CD8-positive, alpha-beta memory T cell (primary cell): ENCODE data around the gene CSH1. TPM values are rescaled to one million over a fixed set of nuclear protein-coding genes. Genes with fewer than 3 reads are reported as not detected.
"Not testable (repeated sequence)": the region's sequence is repeated elsewhere in the genome, so short reads cannot be mapped to it uniquely, and the experiment has no call there.

Source experiments
- CTCF ChIA-PET: fragments of 350-600 bp; sonication (Branson Sonifier 250); formaldehyde crosslinking; loops from one replicate; lab custom pipeline; 2021; ENCODE audit warnings: antibody characterized with exemption; lab: Charles Lee
- POLR2A ChIA-PET: fragments of 350-600 bp; sonication (Branson Sonifier 250); formaldehyde crosslinking; loops from one replicate; lab custom pipeline; 2021; ENCODE audit warnings: antibody characterized with exemption; lab: Charles Lee
- DNase-seq, 5 donors: peaks; one replicate each; pipeline versions ENCODE4 v3.0.0 to v3.0.0-alpha.2; 2020 to 2022; ENCODE audit warnings: mixed read lengths in 1 of 5
- H3K27ac ChIP-seq: one replicate; pipeline ENCODE4 v1.7.0; 2013; ENCODE audit warnings: low read depth, mild to moderate bottlenecking, low read length, moderate library complexity
- H3K27me3 ChIP-seq: 2 replicates; pipeline ENCODE4 v1.7.0; 2013; ENCODE audit warnings: low read length, mild to moderate bottlenecking; ENCODE audit not compliant: insufficient read depth, poor library complexity, severe bottlenecking
- H3K36me3 ChIP-seq: 2 replicates; pipeline ENCODE4 v1.7.0; 2013; ENCODE audit warnings: mild to moderate bottlenecking, low read length, moderate library complexity; ENCODE audit not compliant: insufficient read depth
- H3K4me1 ChIP-seq: 2 replicates; pipeline ENCODE4 v1.7.0; 2013; ENCODE audit warnings: mild to moderate bottlenecking, low read length, moderate library complexity; ENCODE audit not compliant: insufficient read depth
- H3K4me3 ChIP-seq: 2 replicates; pipeline ENCODE4 v1.7.0; 2013; ENCODE audit warnings: mild to moderate bottlenecking, low read length
- H3K9me3 ChIP-seq: 2 replicates; pipeline ENCODE4 v1.7.0; 2013; ENCODE audit warnings: mild to moderate bottlenecking, low read length
- H3K27ac Mint-ChIP-seq, 8 donors: one replicate each; pipeline ENCODE4 v1.8.0; 2020 to 2021; ENCODE audit warnings: mixed read lengths in 8 of 8, mild to moderate bottlenecking in 6 of 8, inconsistent platforms in 3 of 8, moderate library complexity in 3 of 8
- H3K27me3 Mint-ChIP-seq, 2 donors: one replicate each; pipeline ENCODE4 v1.8.0; 2020 to 2021; ENCODE audit warnings: mixed read lengths in 2 of 2, mild to moderate bottlenecking in 1 of 2, moderate library complexity in 1 of 2
- H3K36me3 Mint-ChIP-seq, 3 donors: one replicate each; pipeline ENCODE4 v1.8.0; 2020 to 2021; ENCODE audit warnings: mixed read lengths in 3 of 3, inconsistent platforms in 1 of 3, mild to moderate bottlenecking in 1 of 3
- H3K4me1 Mint-ChIP-seq, 3 donors: one replicate each; pipeline ENCODE4 v1.8.0; 2020 to 2021; ENCODE audit warnings: mixed read lengths in 3 of 3, inconsistent platforms in 1 of 3, mild to moderate bottlenecking in 1 of 3
- H3K4me3 Mint-ChIP-seq, 7 donors: one replicate each; pipeline ENCODE4 v1.8.0; 2020 to 2021; ENCODE audit warnings: mixed read lengths in 7 of 7, mild to moderate bottlenecking in 6 of 7, moderate library complexity in 4 of 7, inconsistent platforms in 2 of 7
- H3K9me3 Mint-ChIP-seq, 5 donors: one replicate each; pipeline ENCODE4 v1.8.0; 2020 to 2022; ENCODE audit warnings: mixed read lengths in 5 of 5, mild to moderate bottlenecking in 3 of 5, moderate library complexity in 2 of 5, inconsistent platforms in 1 of 5
- polyA plus RNA-seq: library from polyadenylated mRNA; unstranded; fragments of 300-500 nt; fragmentation: Illumina TruSeq; gene quantifications from one replicate; pipeline ENCODE4 v1.2.3, GENCODE V29; 2021
- total RNA-seq, 2 experiments: library from RNA; stranded (reverse); gene quantifications; one replicate each; pipeline ENCODE4 v1.2.3, GENCODE V29; 2021

The CSH1 gene
- total and polyA plus RNA-seq, 3 experiments from 2014 or later, result not detected

DNA sequence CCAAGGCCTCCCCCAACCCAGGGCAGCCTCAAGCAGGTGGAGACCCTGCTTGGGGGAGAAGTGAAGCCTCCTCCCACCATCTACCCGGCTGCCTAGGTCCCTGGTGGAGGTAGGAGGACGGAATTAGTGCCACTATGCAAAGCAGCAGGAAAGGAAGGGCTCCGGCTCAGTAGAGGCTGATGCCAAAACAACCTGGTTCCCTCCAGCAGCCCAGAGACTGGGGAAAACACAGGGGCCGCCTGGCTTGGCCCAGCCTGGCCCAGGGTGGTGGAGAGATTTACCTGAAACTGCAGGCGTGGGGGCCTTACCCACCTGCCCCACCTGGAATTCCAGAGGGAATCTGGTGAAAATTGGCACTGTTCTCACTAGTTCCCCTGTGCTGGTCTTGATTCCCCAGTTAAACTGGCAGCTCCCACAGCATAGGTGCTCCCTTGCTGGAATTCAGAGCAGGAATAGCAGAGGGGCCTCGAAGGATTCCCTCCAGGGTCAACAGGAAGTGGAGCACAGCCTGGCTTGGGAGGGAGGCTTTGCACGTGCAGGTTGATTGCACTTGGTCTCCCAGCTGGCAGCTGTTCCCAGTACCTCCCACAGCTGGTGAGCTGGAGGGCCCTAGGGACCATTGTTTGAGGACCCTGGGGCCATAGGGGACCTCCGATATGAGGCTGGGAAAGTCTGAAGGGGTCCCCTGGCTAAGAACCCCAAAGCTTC, 31.2 kb upstream of the CSH1 start:
- peak overlapping the region in 1 of 8 donors; percentile 58 for H3K27ac Mint-ChIP-seq
- Histone ChIP-seq H3K4me1 (peaks cover 20% of the 10 kb centered on the region), H3K36me3 (no peaks in the 10 kb centered on the region), H3K27ac (no peak overlapping the region), H3K4me3 (no peak overlapping the region), H3K27me3 (no peaks in the 10 kb centered on the region), H3K9me3 (no peaks in the 10 kb centered on the region)
- no peaks in the 10 kb centered on the region for H3K9me3 Mint-ChIP-seq
- H3K27me3 Mint-ChIP-seq, result no peaks in the 10 kb centered on the region
- H3K36me3 Mint-ChIP-seq, result peaks cover 0 to 10% (median 0%) of the 10 kb centered on the region in 3 donors
- peak in 1 of 5 donors; percentile 22 for DNase-seq
- CTCF ChIA-PET, result interaction anchor here (0.7 to 2.8 kb wide), 5 partner anchors 8 to 63 kb away, joined by 3 to 18 read pairs (median 4); partner anchors contain the start of gene GH1
- peaks cover 15 to 22% (median 19%) of the 10 kb centered on the region in 3 donors for H3K4me1 Mint-ChIP-seq
- H3K4me3 Mint-ChIP-seq, result no peak overlapping the region
- POLR2A ChIA-PET, result no interaction called here

DNA sequence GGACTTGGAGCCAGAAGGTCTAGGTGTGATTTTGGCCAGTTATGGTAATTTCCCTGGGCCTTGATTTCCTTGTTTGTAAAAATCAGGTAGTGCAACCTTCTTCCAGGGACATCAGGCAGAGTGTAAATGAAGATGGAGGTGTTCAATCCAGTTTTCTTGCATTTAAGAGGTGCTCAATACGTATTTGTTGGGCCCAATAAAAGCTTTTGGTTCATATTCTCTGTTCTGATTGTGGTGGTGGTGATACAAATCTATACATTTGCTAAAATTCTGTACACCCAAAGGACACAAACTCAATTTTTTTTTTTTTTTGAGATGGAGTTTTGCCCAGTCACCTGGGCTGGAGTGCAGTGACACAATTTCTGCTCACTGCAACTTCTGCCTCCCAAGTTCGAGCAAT, 29.8 kb upstream of the CSH1 start:
- no peak for DNase-seq
- Histone ChIP-seq H3K4me3 (no peak overlapping the region), H3K27me3 (no peaks in the 10 kb centered on the region), H3K27ac (no peak overlapping the region), H3K36me3 (no peaks in the 10 kb centered on the region), H3K4me1 (peaks cover 8% of the 10 kb centered on the region), H3K9me3 (no peaks in the 10 kb centered on the region)
- Mint-ChIP-seq H3K27me3 (no peaks in the 10 kb centered on the region), H3K9me3 (no peaks in the 10 kb centered on the region), H3K36me3 (peaks cover 0 to 10% (median 0%) of the 10 kb centered on the region in 3 donors), H3K27ac (peak overlapping the region in 1 of 8 donors; percentile 64), H3K4me1 (peaks cover 5 to 8% (median 7%) of the 10 kb centered on the region in 3 donors), H3K4me3 (no peak overlapping the region)
- POLR2A ChIA-PET, result no interaction called here
- CTCF ChIA-PET, result interaction anchor here (0.8 to 1.0 kb wide), 3 partner anchors 20 to 208 kb away, joined by 3 to 4 read pairs (median 3); no protein-coding TSS in a partner anchor

DNA sequence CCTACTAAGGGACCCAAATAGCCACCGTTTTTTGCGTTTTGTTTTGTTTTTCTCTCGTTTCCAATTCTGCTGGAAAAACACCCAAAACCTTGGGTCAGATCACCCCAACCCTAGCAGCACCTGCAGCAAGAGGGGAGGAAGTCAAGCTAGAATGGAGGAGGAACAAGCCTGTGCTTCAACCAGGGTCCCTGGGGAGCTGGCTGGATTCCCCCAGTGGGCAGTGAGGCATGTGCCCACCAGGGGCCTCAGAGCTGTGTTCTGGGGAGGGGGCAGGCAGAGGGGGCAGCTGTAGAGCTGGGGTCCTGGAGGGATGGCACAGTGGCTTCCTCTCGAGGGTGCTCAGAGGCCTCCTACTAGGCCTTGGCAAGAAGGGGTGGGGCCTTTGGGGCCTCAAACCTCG, 29.2 kb upstream of the CSH1 start:
- H3K27me3 ChIP-seq, result no peaks in the 10 kb centered on the region
- H3K27ac Mint-ChIP-seq, result peak overlapping the region in 1 of 8 donors; percentile 12
- H3K9me3 ChIP-seq, result no peaks in the 10 kb centered on the region
- H3K36me3 ChIP-seq, result no peaks in the 10 kb centered on the region
- no peak overlapping the region for H3K27ac ChIP-seq
- POLR2A ChIA-PET, result no interaction called here
- H3K9me3 Mint-ChIP-seq, result no peaks in the 10 kb centered on the region
- CTCF ChIA-PET, result no interaction called here
- H3K27me3 Mint-ChIP-seq, result no peaks in the 10 kb centered on the region
- peaks cover under 1 to 2% (median 2%) of the 10 kb centered on the region in 3 donors for H3K4me1 Mint-ChIP-seq
- H3K4me3 Mint-ChIP-seq, result no peak overlapping the region
- peaks cover 0 to 9% (median 0%) of the 10 kb centered on the region in 3 donors for H3K36me3 Mint-ChIP-seq
- no peak overlapping the region for H3K4me3 ChIP-seq
- peaks cover 2% of the 10 kb centered on the region for H3K4me1 ChIP-seq
- DNase-seq, result peak in 1 of 5 donors; percentile 38

DNA sequence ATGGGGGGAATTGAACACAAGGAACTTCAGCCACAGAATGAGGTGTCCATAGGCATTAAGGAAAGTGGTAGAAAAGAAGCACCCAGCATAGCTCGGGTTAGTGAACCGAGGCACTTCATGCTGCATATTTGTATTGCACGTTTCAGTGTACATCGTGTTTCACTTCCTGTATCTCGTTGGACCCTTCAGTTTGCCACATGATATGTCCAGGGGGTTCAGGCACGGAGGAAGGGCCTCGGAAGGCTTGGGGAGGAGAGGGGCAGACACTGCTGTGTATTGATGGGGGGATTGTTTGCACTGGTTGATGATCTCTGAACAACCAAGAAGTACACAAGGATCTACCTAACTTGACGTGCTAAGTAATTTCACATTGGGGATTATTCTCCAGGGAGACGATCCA, 26.0 kb upstream of the CSH1 start:
- H3K9me3 ChIP-seq, H3K36me3 Mint-ChIP-seq, H3K4me1 ChIP-seq, H3K36me3 ChIP-seq, H3K27ac ChIP-seq, H3K27me3 ChIP-seq, POLR2A ChIA-PET, H3K4me3 ChIP-seq, H3K4me3 Mint-ChIP-seq, DNase-seq, H3K27ac Mint-ChIP-seq, H3K9me3 Mint-ChIP-seq, H3K27me3 Mint-ChIP-seq: not testable (repeated sequence)
- CTCF ChIA-PET, result interaction anchor here (0.7 to 15.5 kb wide), 4 partner anchors 24 to 426 kb away, joined by 3 to 212 read pairs (median 10); no protein-coding TSS in a partner anchor
- peaks cover 6 to 10% (median 10%) of the 10 kb centered on the region in 3 donors for H3K4me1 Mint-ChIP-seq

DNA sequence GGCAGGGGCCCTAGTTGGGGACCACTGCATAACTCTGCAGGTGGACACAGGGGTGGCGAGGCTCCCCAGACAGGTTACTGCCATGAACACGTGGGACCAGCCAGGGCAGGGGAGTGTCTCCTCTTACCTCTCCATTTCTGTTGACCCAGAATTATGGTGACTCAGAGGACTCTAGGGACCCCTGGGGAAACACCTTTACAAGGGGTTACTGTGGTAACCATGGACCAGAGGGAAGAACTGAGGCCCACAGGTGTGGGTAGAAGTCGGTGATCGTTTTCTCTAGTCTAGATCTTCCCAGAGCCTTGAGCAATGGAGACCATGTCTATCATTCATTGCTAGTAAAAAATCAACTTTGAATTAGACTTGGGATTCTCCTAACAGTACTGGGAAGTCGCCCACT, 24.4 kb upstream of the CSH1 start:
- H3K36me3 ChIP-seq, H3K4me3 Mint-ChIP-seq, POLR2A ChIA-PET, H3K9me3 ChIP-seq, H3K27ac ChIP-seq, DNase-seq, H3K27me3 Mint-ChIP-seq, H3K27me3 ChIP-seq, H3K4me1 ChIP-seq, H3K9me3 Mint-ChIP-seq, H3K4me3 ChIP-seq, H3K36me3 Mint-ChIP-seq: not testable (repeated sequence)
- H3K4me1 Mint-ChIP-seq, result peaks cover 6 to 10% (median 10%) of the 10 kb centered on the region in 3 donors
- peak overlapping the region in 1 of 8 donors; percentile 42 for H3K27ac Mint-ChIP-seq
- CTCF ChIA-PET, result interaction anchor here (0.9 to 15.5 kb wide), 12 partner anchors 10 to 211 kb away, joined by 3 to 212 read pairs (median 14); partner anchors contain the start of genes CD79B, CSHL1, ERN1 and ICAM2

DNA sequence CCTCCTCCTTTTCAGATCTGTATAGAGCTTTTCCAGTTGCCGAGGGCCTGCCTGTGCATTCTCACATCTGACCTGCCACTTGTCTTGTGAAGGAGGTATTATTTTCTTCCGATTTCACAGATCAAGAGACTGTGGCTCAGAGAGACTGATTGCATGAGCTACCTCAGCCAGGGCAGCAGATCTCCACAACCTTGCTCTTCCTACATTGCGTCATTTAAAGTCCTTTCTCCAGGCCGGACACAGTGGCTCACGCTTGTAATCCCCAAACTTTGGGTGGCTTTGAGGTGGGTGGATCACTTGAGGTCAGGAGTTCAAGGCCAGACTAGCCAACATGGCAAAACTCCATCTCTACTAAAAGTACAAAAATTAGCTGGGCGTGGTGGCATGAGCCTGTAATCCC, 23.7 kb upstream of the CSH1 start:
- not testable (repeated sequence) for H3K36me3 ChIP-seq, H3K9me3 Mint-ChIP-seq, H3K4me3 Mint-ChIP-seq, H3K27me3 ChIP-seq, H3K4me3 ChIP-seq, H3K4me1 ChIP-seq, DNase-seq, H3K27me3 Mint-ChIP-seq, H3K36me3 Mint-ChIP-seq, H3K9me3 ChIP-seq, H3K27ac ChIP-seq
- Mint-ChIP-seq H3K4me1 (peaks cover 6 to 10% (median 10%) of the 10 kb centered on the region in 3 donors), H3K27ac (peak overlapping the region in 2 of 8 donors; percentile 55 to 58)
- ChIA-PET CTCF (interaction anchor here (0.8 to 15.5 kb wide), 40 partner anchors 7 to 234 kb away, joined by 3 to 212 read pairs (median 5); partner anchors contain the start of genes CD79B, CSHL1, ERN1 and ICAM2), POLR2A (interaction anchor here (0.7 to 2.5 kb wide), 5 partner anchors 47 to 226 kb away, joined by 4 to 13 read pairs (median 7); partner anchors contain the start of gene ICAM2)

DNA sequence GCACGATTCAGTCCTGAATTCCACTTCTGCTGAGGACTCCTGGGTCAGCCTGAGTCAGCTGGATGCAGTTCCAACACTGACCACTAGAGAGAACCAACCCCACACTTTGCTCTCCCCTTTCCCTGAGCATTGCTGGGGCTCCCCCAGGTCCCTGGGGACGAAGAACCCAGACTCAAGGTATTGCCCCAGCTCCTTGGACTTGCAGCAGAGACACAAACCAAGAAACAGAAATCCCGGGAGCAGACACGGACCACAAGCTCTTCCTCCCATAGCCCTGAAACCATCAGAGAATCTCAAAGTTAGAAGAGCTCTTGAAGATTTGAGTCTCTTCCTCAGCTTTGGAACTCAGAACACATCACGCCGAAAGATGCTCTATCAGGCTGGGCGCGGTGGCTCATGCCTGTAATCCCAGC, 22.9 kb upstream of the CSH1 start:
- Mint-ChIP-seq H3K27me3 (peaks cover 0 to 3% of the 10 kb centered on the region in 2 donors), H3K4me3 (no peak overlapping the region), H3K9me3 (no peaks in the 10 kb centered on the region), H3K36me3 (no peaks in the 10 kb centered on the region), H3K4me1 (peaks cover 6 to 10% (median 10%) of the 10 kb centered on the region in 3 donors), H3K27ac (peak overlapping the region in 5 of 8 donors; percentile 17 to 78 (median 63))
- POLR2A ChIA-PET, result interaction anchor here (0.7 to 2.5 kb wide), 5 partner anchors 48 to 227 kb away, joined by 4 to 13 read pairs (median 7); partner anchors contain the start of gene ICAM2
- Histone ChIP-seq H3K27ac (no peak overlapping the region), H3K4me1 (peaks cover 8% of the 10 kb centered on the region), H3K9me3 (no peaks in the 10 kb centered on the region), H3K36me3 (no peaks in the 10 kb centered on the region), H3K27me3 (no peaks in the 10 kb centered on the region), H3K4me3 (no peak overlapping the region)
- DNase-seq, result peak; percentile 57 to 81 (median 71)
- CTCF ChIA-PET, result interaction anchor here (0.8 to 15.5 kb wide), 48 partner anchors 8 to 363 kb away, joined by 3 to 212 read pairs (median 4); partner anchors contain the start of genes CD79B, CSHL1, ERN1 and ICAM2
